HEK293 (cell line): ENCODE results near the gene SH3RF1.

Experiments
- CTCF ChIA-PET: fragments of 350-600 bp; formaldehyde crosslinking; extraction: SDS; loops from one replicate; lab custom pipeline; 2021; ENCODE audit warnings: antibody characterized with exemption; lab: Yijun Ruan, JAX
- POLR2A ChIA-PET: fragments of 300-600 bp; formaldehyde crosslinking; extraction: SDS; loops from one replicate; lab custom pipeline; 2020; ENCODE audit warnings: antibody characterized with exemption, inconsistent platforms; lab: Yijun Ruan, JAX
- H3K27ac ChIP-seq: fragments of 200-500 bp; sonication (Bioruptor generic); 2 replicates; pipeline ENCODE4 v1.5.1; 2014; ENCODE audit warnings: low read depth, low read length, control low read depth, inconsistent platforms; ENCODE audit errors: extremely low read depth
- H3K36me3 ChIP-seq, 2 experiments: fragments of 200-500 bp in 1 of 2; sonication (Bioruptor generic) in 1 of 2; 1 replicate in 1 of 2; 2 replicates in 1 of 2; pipeline ENCODE4 v1.5.1; 2014 to 2017; ENCODE audit warnings: inconsistent platforms in 2 of 2, low read length in 2 of 2; ENCODE audit not compliant: control insufficient read depth in 2 of 2, insufficient read depth in 1 of 2
- H3K4me1 ChIP-seq: fragments of 200-500 bp; sonication (Bioruptor generic); 2 replicates; pipeline ENCODE4 v1.5.1; 2014; ENCODE audit warnings: mild to moderate bottlenecking, low read length, inconsistent platforms; ENCODE audit not compliant: control insufficient read depth, insufficient read depth
- H3K4me3 ChIP-seq: 2 replicates; pipeline ENCODE4 v1.5.1; 2011; ENCODE audit warnings: low read depth, mild to moderate bottlenecking, control low read depth, low read length, moderate library complexity
- H3K9me3 ChIP-seq: fragments of 200-500 bp; sonication (Bioruptor generic); 2 replicates; pipeline ENCODE4 v1.5.1; 2014; ENCODE audit warnings: low read depth, low read length, inconsistent platforms; ENCODE audit not compliant: control insufficient read depth, insufficient read depth
- FEZF1 ChIP-seq: fragments of 450-650 bp; formaldehyde crosslinking; IDR thresholded peaks from 2 replicates; pipeline ENCODE4 v1.5.1; 2016; ENCODE audit warnings: missing biosample characterization, missing genetic modification characterization
- GLI2 ChIP-seq: fragments of 450-650 bp; formaldehyde crosslinking; IDR thresholded peaks from 2 replicates; pipeline ENCODE4; 2017; ENCODE audit warnings: missing biosample characterization, missing genetic modification characterization, low read depth, borderline replicate concordance
- KLF16 ChIP-seq: fragments of 450-650 bp; formaldehyde crosslinking; IDR thresholded peaks from 2 replicates; pipeline ENCODE4 v1.5.1; 2017; ENCODE audit warnings: missing biosample characterization, missing genetic modification characterization
- KLF9 ChIP-seq: fragments of 450-650 bp; formaldehyde crosslinking; IDR thresholded peaks from 2 replicates; pipeline ENCODE4 v1.5.1; 2016; ENCODE audit warnings: missing biosample characterization, missing genetic modification characterization, low read depth
- OSR2 ChIP-seq: fragments of 450-650 bp; formaldehyde crosslinking; IDR thresholded peaks from 2 replicates; pipeline ENCODE4 v1.5.1; 2016; ENCODE audit warnings: missing biosample characterization, missing genetic modification characterization
- RBAK ChIP-seq: fragments of 450-650 bp; formaldehyde crosslinking; IDR thresholded peaks from 2 replicates; pipeline ENCODE4 v1.5.1; 2016; ENCODE audit warnings: missing biosample characterization, missing genetic modification characterization
- ZBTB8A ChIP-seq: fragments of 450-650 bp; formaldehyde crosslinking; IDR thresholded peaks from 2 replicates; pipeline ENCODE4 v1.5.1; 2016; ENCODE audit warnings: missing biosample characterization, missing genetic modification characterization
- ZFP3 ChIP-seq: fragments of 450-650 bp; formaldehyde crosslinking; IDR thresholded peaks from 2 replicates; pipeline ENCODE4 v1.5.1; 2016; ENCODE audit warnings: low read depth, missing biosample characterization, missing genetic modification characterization
- ZNF138 ChIP-seq: fragments of 450-650 bp; formaldehyde crosslinking; IDR thresholded peaks from 2 replicates; pipeline ENCODE4 v1.5.1; 2016; ENCODE audit warnings: missing biosample characterization, missing genetic modification characterization, borderline replicate concordance
- ZNF157 ChIP-seq: fragments of 450-650 bp; formaldehyde crosslinking; IDR thresholded peaks from 2 replicates; pipeline ENCODE4 v1.5.1; 2016; ENCODE audit warnings: missing biosample characterization, missing genetic modification characterization
- ZNF202 ChIP-seq: fragments of 450-650 bp; formaldehyde crosslinking; IDR thresholded peaks from 2 replicates; pipeline ENCODE4 v1.5.1; 2016; ENCODE audit warnings: missing biosample characterization, missing genetic modification characterization, borderline replicate concordance
- ZNF24 ChIP-seq: fragments of 450-650 bp; formaldehyde crosslinking; IDR thresholded peaks from 2 replicates; pipeline ENCODE4 v1.5.1; 2016; ENCODE audit warnings: missing biosample characterization, missing genetic modification characterization
- ZNF433 ChIP-seq: fragments of 450-650 bp; formaldehyde crosslinking; IDR thresholded peaks from 2 replicates; pipeline ENCODE4 v1.5.1; 2016; ENCODE audit warnings: missing biosample characterization, missing genetic modification characterization, low read depth
- ZNF660 ChIP-seq: fragments of 450-650 bp; IDR thresholded peaks from 2 replicates; pipeline ENCODE4 v1.5.1; 2018; ENCODE audit warnings: missing biosample characterization, mild to moderate bottlenecking, missing genetic modification characterization
- ZNF776 ChIP-seq: fragments of 450-650 bp; formaldehyde crosslinking; IDR thresholded peaks from 2 replicates; pipeline ENCODE4 v1.5.0; 2017; ENCODE audit warnings: missing biosample characterization, missing genetic modification characterization, borderline replicate concordance
- TF ChIP-seq, protein P1 (sequence below): fragments of 450-650 bp; formaldehyde crosslinking; IDR thresholded peaks from 2 replicates; pipeline ENCODE4 v1.5.1; 2016; ENCODE audit warnings: missing biosample characterization, missing genetic modification characterization
- TF ChIP-seq, protein P2 (sequence below): fragments of 450-650 bp; formaldehyde crosslinking; IDR thresholded peaks from 2 replicates; pipeline ENCODE4 v1.5.1; 2016; ENCODE audit warnings: missing biosample characterization, missing genetic modification characterization
- TF ChIP-seq, protein P3 (sequence below): sonication (generic); formaldehyde crosslinking; IDR thresholded peaks from 2 replicates; pipeline ENCODE4 v1.8.1; 2022; ENCODE audit warnings: mild to moderate bottlenecking, moderate library complexity, missing genetic modification reagents
- TF ChIP-seq, protein P4 (sequence below): fragments of 450-650 bp; formaldehyde crosslinking; IDR thresholded peaks from 2 replicates; pipeline ENCODE4 v1.5.1; 2016; ENCODE audit warnings: missing biosample characterization, missing genetic modification characterization
- TF ChIP-seq, protein P5 (sequence below): fragments of 450-650 bp; formaldehyde crosslinking; IDR thresholded peaks from 2 replicates; pipeline ENCODE4 v1.5.1; 2016; ENCODE audit warnings: missing biosample characterization, missing genetic modification characterization
- TF ChIP-seq, protein P6 (sequence below): fragments of 450-650 bp; formaldehyde crosslinking; IDR thresholded peaks from 2 replicates; pipeline ENCODE4 v1.5.1; 2016; ENCODE audit warnings: missing biosample characterization, missing genetic modification characterization, low read depth

The SH3RF1 gene

DNA sequence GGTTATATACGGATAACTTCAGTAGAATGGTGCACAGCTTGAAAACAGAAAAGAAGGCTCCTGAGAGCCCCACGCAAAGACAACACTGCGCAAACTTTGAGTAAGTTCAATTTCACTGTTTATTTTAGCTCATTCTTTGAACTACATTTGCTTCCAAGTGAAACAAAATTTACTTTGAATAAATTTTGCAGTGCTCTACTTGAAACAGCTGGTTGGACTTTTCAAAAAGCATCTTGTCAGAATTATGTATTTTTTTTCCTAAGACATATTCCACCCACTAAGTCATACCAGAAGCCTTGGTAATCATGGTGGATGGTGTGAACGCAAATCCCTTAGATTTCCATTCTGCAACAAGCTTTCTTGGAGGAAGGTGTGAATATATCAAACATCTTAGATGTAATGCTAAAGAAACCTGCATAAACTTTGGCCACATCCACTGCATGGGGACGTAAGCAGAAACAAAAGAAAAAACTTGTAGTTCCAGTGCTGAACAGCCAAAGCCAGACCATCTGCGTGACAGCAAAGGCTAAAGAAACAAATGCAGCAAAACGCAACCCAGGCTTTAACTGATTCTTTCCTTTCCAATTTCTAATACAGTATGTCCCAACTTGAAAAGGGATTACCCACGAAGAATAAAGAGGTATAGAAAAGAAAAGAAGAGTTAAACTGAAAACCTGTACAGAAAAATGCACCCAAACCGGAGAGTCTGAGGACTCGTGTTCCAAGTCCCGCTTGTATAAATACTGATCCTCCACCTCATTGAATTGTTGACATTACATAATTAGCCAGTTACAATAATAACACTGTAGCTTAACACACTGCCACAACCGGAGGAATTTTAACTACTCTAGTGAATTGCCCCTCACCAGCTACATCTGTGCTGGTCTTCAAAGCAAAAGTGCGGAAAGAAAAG lies 90.9 kb downstream of the SH3RF1 start:
- Histone ChIP-seq H3K4me1 (peaks cover 7% of the 10 kb centered on the region), H3K27ac (no peak overlapping the region), H3K9me3 (no peaks in the 10 kb centered on the region), H3K4me3 (no peak overlapping the region), H3K36me3 (no peaks in the 10 kb centered on the region)
- POLR2A ChIA-PET: no interaction called here
- CTCF ChIA-PET: interaction anchor here (0.7 kb wide), 1 partner anchor 1030 kb away, joined by 4 read pairs; no protein-coding TSS in a partner anchor
- TF ChIP-seq, protein P1, sequence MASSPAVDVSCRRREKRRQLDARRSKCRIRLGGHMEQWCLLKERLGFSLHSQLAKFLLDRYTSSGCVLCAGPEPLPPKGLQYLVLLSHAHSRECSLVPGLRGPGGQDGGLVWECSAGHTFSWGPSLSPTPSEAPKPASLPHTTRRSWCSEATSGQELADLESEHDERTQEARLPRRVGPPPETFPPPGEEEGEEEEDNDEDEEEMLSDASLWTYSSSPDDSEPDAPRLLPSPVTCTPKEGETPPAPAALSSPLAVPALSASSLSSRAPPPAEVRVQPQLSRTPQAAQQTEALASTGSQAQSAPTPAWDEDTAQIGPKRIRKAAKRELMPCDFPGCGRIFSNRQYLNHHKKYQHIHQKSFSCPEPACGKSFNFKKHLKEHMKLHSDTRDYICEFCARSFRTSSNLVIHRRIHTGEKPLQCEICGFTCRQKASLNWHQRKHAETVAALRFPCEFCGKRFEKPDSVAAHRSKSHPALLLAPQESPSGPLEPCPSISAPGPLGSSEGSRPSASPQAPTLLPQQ (tag by site-specific recombination): no peak
- no peak for TF ChIP-seq ZBTB8A (tag by site-specific recombination)
- TF ChIP-seq ZNF776: no peak
- TF ChIP-seq, protein P2, sequence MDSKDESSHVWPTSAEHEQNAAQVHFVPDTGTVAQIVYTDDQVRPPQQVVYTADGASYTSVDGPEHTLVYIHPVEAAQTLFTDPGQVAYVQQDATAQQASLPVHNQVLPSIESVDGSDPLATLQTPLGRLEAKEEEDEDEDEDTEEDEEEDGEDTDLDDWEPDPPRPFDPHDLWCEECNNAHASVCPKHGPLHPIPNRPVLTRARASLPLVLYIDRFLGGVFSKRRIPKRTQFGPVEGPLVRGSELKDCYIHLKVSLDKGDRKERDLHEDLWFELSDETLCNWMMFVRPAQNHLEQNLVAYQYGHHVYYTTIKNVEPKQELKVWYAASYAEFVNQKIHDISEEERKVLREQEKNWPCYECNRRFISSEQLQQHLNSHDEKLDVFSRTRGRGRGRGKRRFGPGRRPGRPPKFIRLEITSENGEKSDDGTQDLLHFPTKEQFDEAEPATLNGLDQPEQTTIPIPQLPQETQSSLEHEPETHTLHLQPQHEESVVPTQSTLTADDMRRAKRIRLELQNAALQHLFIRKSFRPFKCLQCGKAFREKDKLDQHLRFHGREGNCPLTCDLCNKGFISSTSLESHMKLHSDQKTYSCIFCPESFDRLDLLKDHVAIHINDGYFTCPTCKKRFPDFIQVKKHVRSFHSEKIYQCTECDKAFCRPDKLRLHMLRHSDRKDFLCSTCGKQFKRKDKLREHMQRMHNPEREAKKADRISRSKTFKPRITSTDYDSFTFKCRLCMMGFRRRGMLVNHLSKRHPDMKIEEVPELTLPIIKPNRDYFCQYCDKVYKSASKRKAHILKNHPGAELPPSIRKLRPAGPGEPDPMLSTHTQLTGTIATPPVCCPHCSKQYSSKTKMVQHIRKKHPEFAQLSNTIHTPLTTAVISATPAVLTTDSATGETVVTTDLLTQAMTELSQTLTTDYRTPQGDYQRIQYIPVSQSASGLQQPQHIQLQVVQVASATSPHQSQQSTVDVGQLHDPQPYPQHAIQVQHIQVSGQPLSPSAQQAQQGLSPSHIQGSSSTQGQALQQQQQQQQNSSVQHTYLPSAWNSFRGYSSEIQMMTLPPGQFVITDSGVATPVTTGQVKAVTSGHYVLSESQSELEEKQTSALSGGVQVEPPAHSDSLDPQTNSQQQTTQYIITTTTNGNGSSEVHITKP: peak; percentile 43; the same call in 1 of the 2 replicates
- TF ChIP-seq ZNF157 (tag by site-specific recombination): no peak
- TF ChIP-seq, protein P3, sequence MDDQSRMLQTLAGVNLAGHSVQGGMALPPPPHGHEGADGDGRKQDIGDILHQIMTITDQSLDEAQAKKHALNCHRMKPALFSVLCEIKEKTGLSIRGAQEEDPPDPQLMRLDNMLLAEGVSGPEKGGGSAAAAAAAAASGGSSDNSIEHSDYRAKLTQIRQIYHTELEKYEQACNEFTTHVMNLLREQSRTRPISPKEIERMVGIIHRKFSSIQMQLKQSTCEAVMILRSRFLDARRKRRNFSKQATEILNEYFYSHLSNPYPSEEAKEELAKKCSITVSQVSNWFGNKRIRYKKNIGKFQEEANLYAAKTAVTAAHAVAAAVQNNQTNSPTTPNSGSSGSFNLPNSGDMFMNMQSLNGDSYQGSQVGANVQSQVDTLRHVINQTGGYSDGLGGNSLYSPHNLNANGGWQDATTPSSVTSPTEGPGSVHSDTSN (CRISPR knock-in tag): no peak
- TF ChIP-seq GLI2 (tag by site-specific recombination): no peak
- no peak for TF ChIP-seq RBAK
- TF ChIP-seq, protein P4, sequence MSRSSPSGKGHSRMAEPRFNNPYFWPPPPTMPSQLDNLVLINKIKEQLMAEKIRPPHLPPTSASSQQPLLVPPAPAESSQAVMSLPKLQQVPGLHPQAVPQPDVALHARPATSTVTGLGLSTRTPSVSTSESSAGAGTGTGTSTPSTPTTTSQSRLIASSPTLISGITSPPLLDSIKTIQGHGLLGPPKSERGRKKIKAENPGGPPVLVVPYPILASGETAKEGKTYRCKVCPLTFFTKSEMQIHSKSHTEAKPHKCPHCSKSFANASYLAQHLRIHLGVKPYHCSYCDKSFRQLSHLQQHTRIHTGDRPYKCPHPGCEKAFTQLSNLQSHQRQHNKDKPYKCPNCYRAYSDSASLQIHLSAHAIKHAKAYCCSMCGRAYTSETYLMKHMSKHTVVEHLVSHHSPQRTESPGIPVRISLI: no peak
- TF ChIP-seq ZFP3 (tag by site-specific recombination): no peak
- TF ChIP-seq KLF9 (tag by site-specific recombination): no peak
- TF ChIP-seq ZNF202 (tag by site-specific recombination): no peak
- TF ChIP-seq, protein P5, sequence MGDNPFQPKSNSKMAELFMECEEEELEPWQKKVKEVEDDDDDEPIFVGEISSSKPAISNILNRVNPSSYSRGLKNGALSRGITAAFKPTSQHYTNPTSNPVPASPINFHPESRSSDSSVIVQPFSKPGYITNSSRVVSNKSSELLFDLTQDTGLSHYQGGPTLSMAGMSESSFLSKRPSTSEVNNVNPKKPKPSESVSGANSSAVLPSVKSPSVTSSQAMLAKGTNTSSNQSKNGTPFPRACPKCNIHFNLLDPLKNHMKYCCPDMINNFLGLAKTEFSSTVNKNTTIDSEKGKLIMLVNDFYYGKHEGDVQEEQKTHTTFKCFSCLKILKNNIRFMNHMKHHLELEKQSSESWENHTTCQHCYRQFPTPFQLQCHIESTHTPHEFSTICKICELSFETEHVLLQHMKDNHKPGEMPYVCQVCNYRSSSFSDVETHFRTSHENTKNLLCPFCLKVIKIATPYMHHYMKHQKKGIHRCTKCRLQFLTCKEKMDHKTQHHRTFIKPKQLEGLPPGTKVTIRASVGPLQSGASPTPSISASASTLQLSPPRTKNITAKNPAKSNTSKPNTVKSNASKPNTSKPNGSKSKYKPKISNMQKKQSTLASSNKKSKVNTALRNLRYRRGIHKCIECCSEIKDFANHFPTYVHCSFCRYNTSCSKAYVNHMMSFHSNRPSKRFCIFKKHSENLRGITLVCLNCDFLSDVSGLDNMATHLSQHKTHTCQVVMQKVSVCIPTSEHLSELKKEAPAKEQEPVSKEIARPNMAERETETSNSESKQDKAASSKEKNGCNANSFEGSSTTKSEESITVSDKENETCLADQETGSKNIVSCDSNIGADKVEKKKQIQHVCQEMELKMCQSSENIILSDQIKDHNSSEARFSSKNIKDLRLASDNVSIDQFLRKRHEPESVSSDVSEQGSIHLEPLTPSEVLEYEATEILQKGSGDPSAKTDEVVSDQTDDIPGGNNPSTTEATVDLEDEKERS (tag by site-specific recombination): no peak
- no peak for TF ChIP-seq ZNF24
- no peak for TF ChIP-seq ZNF138 (tag by site-specific recombination)
- 0 out of 2 replicates have a peak, but pooled peaks have one; percentile 11 for TF ChIP-seq FEZF1
- TF ChIP-seq, protein P6, sequence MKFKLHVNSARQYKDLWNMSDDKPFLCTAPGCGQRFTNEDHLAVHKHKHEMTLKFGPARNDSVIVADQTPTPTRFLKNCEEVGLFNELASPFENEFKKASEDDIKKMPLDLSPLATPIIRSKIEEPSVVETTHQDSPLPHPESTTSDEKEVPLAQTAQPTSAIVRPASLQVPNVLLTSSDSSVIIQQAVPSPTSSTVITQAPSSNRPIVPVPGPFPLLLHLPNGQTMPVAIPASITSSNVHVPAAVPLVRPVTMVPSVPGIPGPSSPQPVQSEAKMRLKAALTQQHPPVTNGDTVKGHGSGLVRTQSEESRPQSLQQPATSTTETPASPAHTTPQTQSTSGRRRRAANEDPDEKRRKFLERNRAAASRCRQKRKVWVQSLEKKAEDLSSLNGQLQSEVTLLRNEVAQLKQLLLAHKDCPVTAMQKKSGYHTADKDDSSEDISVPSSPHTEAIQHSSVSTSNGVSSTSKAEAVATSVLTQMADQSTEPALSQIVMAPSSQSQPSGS (tag by site-specific recombination): no peak
- no peak for TF ChIP-seq ZNF433
- TF ChIP-seq ZNF660: no peak
- TF ChIP-seq OSR2 (tag by site-specific recombination): 0 out of 2 replicates have a peak, but pooled peaks have one; percentile 21
- TF ChIP-seq KLF16 (tag by site-specific recombination): no peak
